ENCODE measurements around the gene STRN4.
"Not testable (repeated sequence)": the region's sequence is repeated elsewhere in the genome, so short reads cannot be mapped to it uniquely, and the experiment has no call there.

The STRN4 gene

DNA sequence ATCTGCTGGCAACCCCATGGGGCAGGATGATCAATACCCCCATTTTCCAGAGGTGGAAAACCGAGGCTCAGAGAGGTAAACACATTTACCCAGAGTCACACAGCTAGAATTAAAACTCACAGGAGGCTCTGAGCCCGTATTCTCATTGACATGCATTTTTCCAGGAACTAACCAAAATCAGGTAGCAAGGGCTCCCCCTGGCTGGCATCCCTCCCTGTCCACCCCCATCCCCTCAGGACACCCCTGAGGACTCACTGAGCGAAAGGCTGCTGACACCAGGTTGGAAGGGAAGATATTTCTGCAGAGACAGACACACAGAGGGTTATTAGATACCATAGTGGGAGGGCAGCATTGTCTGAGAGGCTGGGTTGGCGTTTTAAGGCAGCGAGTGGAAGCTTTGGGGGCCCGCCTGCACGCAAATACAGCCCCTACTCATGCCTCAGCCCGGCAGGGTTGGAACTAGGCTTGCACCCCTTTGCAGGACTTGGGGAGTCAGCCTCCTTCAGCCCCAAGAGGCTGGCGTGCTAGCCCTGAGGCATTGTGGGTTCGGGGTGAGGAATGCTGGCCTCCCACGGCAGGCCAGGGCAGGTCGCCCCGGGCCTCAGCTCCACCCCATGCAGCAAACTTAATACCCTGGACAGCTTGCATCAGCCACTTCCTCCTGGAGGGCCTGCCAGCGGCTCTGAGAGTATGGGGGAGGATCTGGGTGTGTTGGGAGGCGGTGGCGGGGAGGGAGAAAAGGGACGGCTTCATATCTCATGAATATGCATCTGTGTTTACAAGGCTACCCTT, 38.2 kb upstream of the STRN4 start:
- H3K4me3 ChIP-seq (ENCODE audit: low read depth, low read length): peak overlapping the region; percentile 95
- DNase-seq (ENCODE audit: low read depth, low spot score): peak; percentile 76
- peak; percentile 14 for TF ChIP-seq CTCF (IDR thresholded peaks at IDR 0.05; ENCODE audit: insufficient read depth, low read length, missing control alignments)
- CTCF ChIA-PET: interaction anchor here (1.3 to 3.7 kb wide), 8 partner anchors 18 to 196 kb away, joined by 3 to 20 read pairs (median 8); no protein-coding TSS in a partner anchor
- POLR2A ChIA-PET: interaction anchor here (0.8 to 3.2 kb wide), 6 partner anchors 9 to 56 kb away, joined by 3 to 11 read pairs (median 4); no protein-coding TSS in a partner anchor

- ChIA-PET POLR2A (no interaction called here), CTCF (interaction anchor here (1.4 to 3.7 kb wide), 4 partner anchors 17 to 57 kb away, joined by 3 to 20 read pairs (median 12); no protein-coding TSS in a partner anchor)
- DNase-seq (ENCODE audit: low read depth, low spot score): no peak
- H3K4me3 ChIP-seq (ENCODE audit: low read depth, low read length): peak overlapping the region; percentile 95
- no peak for TF ChIP-seq CTCF (IDR thresholded peaks at IDR 0.05; ENCODE audit: insufficient read depth, low read length, missing control alignments)
Observed at GRCh38 chr19:46783670-46784069, 37.4 kb upstream of the STRN4 start.

- H3K4me3 ChIP-seq (ENCODE audit: low read depth, low read length): no peak overlapping the region
- DNase-seq (ENCODE audit: low read depth, low spot score): no peak
- TF ChIP-seq CTCF (IDR thresholded peaks at IDR 0.05; ENCODE audit: insufficient read depth, low read length, missing control alignments): no peak
- ChIA-PET CTCF (interaction anchor here (0.9 to 3.7 kb wide), 3 partner anchors 24 to 58 kb away, joined by 3 to 20 read pairs (median 3); no protein-coding TSS in a partner anchor), POLR2A (interaction anchor here (0.7 kb wide), 1 partner anchor 356 kb away, joined by 3 read pairs; no protein-coding TSS in a partner anchor)
Observed at GRCh38 chr19:46782355-46783019, 36.2 kb upstream of the STRN4 start.

DNA sequence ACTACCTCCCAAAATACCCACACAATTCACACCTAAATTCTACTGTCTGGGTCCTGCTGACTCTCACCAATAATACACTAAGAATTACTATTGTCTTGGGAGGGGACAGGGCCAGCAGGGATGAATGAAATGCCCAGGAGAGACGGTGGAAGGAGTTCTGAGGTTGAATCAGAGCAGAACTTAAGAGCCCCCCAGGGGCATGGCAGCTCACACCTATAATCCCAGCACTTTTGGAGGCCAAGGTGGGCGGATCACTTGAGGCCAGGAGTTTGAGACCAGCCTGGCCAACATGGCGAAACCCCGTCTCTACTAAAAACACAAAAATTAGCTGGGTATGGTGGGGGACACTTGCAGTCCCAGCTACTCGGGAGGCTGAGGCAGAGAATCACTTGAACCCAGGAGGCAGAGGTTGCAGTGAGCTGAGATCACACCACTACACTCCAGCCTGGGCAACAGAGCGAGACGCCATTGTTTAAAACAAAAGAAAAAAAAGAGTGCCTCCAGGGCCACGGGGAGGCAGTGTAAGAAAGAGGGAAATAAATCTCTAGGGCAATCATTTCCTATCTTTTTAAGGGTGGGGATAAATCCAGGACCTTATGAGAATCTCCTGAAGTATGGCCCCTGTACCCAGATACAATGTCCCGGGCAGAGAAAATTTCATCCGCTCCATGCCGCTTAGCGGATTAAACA, 31.9 kb upstream of the STRN4 start:
- CTCF ChIA-PET: interaction anchor here (1.0 to 3.3 kb wide), 5 partner anchors 11 to 63 kb away, joined by 3 to 17 read pairs (median 7); no protein-coding TSS in a partner anchor

GRCh38 chr19:46776927-46777911, 31.0 kb upstream of the STRN4 start:
- DNase-seq (ENCODE audit: low read depth, low spot score): no peak
- H3K4me3 ChIP-seq (ENCODE audit: low read depth, low read length): no peak overlapping the region
- no peak for TF ChIP-seq CTCF (IDR thresholded peaks at IDR 0.05; ENCODE audit: insufficient read depth, low read length, missing control alignments)
- CTCF ChIA-PET: interaction anchor here (1.0 to 1.9 kb wide), 5 partner anchors 10 to 64 kb away, joined by 3 to 11 read pairs (median 5); no protein-coding TSS in a partner anchor
- POLR2A ChIA-PET: no interaction called here

More for the DNA sequence above, 31.9 kb upstream of the STRN4 start:
- H3K4me3 ChIP-seq (ENCODE audit: low read depth, low read length); DNase-seq (ENCODE audit: low read depth, low spot score); POLR2A ChIA-PET: not testable (repeated sequence)
